Measurements from ENCODE around the gene AICDA. TPM values are rescaled to one million over a fixed set of nuclear protein-coding genes. Genes with fewer than 3 reads are reported as not detected.

AICDA gene
- total and polyA plus RNA-seq, 2 experiments from 2014 or later = 0.31 TPM; not detected in 1

DNA sequence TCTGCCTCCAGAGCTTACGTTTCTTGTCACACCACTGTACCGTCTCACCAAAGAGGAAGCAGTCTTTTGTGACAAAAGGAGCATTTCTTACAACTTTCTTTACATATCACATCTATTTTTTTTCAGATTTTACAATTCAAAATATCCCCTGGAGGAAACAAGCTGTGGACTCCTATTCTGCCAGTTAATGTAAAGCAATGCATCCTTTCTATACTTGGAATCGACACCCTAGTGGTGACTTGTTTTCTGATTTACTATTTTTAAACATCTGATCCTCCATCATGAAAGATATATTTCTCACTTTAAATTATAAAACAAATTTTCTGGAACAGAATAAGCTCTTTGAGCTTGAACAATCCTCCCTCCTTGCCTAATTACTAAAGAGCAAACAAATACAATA is 34.8 kb downstream of the AICDA start (continued):
- TF ChIP-seq, protein P1, sequence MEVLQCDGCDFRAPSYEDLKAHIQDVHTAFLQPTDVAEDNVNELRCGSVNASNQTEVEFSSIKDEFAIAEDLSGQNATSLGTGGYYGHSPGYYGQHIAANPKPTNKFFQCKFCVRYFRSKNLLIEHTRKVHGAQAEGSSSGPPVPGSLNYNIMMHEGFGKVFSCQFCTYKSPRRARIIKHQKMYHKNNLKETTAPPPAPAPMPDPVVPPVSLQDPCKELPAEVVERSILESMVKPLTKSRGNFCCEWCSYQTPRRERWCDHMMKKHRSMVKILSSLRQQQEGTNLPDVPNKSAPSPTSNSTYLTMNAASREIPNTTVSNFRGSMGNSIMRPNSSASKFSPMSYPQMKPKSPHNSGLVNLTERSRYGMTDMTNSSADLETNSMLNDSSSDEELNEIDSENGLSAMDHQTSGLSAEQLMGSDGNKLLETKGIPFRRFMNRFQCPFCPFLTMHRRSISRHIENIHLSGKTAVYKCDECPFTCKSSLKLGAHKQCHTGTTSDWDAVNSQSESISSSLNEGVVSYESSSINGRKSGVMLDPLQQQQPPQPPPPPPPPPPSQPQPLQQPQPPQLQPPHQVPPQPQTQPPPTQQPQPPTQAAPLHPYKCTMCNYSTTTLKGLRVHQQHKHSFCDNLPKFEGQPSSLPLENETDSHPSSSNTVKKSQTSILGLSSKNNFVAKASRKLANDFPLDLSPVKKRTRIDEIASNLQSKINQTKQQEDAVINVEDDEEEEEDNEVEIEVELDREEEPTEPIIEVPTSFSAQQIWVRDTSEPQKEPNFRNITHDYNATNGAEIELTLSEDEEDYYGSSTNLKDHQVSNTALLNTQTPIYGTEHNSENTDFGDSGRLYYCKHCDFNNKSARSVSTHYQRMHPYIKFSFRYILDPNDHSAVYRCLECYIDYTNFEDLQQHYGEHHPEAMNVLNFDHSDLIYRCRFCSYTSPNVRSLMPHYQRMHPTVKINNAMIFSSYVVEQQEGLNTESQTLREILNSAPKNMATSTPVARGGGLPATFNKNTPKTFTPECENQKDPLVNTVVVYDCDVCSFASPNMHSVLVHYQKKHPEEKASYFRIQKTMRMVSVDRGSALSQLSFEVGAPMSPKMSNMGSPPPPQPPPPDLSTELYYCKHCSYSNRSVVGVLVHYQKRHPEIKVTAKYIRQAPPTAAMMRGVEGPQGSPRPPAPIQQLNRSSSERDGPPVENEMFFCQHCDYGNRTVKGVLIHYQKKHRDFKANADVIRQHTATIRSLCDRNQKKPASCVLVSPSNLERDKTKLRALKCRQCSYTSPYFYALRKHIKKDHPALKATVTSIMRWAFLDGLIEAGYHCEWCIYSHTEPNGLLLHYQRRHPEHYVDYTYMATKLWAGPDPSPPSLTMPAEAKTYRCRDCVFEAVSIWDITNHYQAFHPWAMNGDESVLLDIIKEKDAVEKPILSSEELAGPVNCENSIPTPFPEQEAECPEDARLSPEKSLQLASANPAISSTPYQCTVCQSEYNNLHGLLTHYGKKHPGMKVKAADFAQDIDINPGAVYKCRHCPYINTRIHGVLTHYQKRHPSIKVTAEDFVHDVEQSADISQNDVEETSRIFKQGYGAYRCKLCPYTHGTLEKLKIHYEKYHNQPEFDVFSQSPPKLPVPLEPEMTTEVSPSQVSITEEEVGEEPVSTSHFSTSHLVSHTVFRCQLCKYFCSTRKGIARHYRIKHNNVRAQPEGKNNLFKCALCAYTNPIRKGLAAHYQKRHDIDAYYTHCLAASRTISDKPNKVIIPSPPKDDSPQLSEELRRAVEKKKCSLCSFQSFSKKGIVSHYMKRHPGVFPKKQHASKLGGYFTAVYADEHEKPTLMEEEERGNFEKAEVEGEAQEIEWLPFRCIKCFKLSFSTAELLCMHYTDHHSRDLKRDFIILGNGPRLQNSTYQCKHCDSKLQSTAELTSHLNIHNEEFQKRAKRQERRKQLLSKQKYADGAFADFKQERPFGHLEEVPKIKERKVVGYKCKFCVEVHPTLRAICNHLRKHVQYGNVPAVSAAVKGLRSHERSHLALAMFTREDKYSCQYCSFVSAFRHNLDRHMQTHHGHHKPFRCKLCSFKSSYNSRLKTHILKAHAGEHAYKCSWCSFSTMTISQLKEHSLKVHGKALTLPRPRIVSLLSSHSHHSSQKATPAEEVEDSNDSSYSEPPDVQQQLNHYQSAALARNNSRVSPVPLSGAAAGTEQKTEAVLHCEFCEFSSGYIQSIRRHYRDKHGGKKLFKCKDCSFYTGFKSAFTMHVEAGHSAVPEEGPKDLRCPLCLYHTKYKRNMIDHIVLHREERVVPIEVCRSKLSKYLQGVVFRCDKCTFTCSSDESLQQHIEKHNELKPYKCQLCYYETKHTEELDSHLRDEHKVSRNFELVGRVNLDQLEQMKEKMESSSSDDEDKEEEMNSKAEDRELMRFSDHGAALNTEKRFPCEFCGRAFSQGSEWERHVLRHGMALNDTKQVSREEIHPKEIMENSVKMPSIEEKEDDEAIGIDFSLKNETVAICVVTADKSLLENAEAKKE (CRISPR knock-in tag; IDR thresholded peaks at IDR 0.05) = no peak
- TF ChIP-seq NANOG (IDR thresholded peaks at IDR 0.05; ENCODE audit: borderline replicate concordance) = no peak

DNA sequence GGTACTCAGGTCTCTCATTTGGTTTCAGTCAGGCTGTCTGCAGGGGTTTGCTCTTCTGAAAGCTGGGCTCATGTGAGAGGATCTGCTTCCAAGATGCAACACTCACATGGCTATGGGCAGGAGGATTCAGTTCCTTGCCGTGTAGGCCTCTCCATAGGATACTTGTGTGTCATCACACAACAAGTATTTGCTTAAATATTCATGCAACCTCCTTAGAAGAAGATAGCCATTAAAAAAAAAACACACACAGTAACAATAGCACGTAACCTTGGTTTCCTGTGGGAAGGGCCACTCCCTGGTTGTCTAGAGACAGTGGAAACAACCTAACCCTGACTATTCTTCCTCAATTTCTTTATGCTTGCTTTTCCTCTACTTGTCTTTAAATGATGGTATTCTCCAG is 40.2 kb downstream of the AICDA start:
- Histone ChIP-seq H3K27ac (ENCODE audit: low read depth) (no peak overlapping the region), H3K4me1 (ENCODE audit: insufficient read depth) (no peaks in the 10 kb centered on the region), H3F3A (replicated peaks; ENCODE audit: low read depth) (no peaks in the 10 kb centered on the region), H3K4me2 (no peak overlapping the region), H3K79me2 (replicated peaks; ENCODE audit: insufficient read depth) (no peaks in the 10 kb centered on the region), H2AFZ (no peak overlapping the region), H3K27me3 (ENCODE audit: insufficient read depth) (no peaks in the 10 kb centered on the region), H3K9me2 (ENCODE audit: insufficient read depth) (no peaks in the 10 kb centered on the region), H3K4me3 (no peak overlapping the region), H4K20me1 (replicated peaks; ENCODE audit: insufficient read depth) (no peaks in the 10 kb centered on the region), H3K36me3 (ENCODE audit: insufficient read depth) (no peaks in the 10 kb centered on the region)
- Mint-ChIP-seq H3K4me3 (no peak overlapping the region), H3K4me1 (no peaks in the 10 kb centered on the region; the same call in 2 of the 3 replicates), H3K27ac (no peak overlapping the region), H3K27me3 (ENCODE audit: insufficient read depth, low read depth, poor library complexity) (peaks cover 3% of the 10 kb centered on the region), H3K36me3 (ENCODE audit: low read depth) (peaks cover 3% of the 10 kb centered on the region; the same call in 1 of the 3 replicates), H3K9me3 (peaks cover 6% of the 10 kb centered on the region)
- DNase-seq (ENCODE audit: low spot score) = no peak
- no peak for ATAC-seq
- TF ChIP-seq POLR2AphosphoS5 (IDR thresholded peaks at IDR 0.05; ENCODE audit: low read depth) = no peak
- TF ChIP-seq, protein P2, sequence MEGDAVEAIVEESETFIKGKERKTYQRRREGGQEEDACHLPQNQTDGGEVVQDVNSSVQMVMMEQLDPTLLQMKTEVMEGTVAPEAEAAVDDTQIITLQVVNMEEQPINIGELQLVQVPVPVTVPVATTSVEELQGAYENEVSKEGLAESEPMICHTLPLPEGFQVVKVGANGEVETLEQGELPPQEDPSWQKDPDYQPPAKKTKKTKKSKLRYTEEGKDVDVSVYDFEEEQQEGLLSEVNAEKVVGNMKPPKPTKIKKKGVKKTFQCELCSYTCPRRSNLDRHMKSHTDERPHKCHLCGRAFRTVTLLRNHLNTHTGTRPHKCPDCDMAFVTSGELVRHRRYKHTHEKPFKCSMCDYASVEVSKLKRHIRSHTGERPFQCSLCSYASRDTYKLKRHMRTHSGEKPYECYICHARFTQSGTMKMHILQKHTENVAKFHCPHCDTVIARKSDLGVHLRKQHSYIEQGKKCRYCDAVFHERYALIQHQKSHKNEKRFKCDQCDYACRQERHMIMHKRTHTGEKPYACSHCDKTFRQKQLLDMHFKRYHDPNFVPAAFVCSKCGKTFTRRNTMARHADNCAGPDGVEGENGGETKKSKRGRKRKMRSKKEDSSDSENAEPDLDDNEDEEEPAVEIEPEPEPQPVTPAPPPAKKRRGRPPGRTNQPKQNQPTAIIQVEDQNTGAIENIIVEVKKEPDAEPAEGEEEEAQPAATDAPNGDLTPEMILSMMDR (conservative IDR thresholded peaks at IDR 0.05; ENCODE audit: low read depth in 2 of 2) = no peak
- TF ChIP-seq, protein P3, sequence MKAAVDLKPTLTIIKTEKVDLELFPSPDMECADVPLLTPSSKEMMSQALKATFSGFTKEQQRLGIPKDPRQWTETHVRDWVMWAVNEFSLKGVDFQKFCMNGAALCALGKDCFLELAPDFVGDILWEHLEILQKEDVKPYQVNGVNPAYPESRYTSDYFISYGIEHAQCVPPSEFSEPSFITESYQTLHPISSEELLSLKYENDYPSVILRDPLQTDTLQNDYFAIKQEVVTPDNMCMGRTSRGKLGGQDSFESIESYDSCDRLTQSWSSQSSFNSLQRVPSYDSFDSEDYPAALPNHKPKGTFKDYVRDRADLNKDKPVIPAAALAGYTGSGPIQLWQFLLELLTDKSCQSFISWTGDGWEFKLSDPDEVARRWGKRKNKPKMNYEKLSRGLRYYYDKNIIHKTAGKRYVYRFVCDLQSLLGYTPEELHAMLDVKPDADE (IDR thresholded peaks at IDR 0.05) = no peak
- no peak for TF ChIP-seq EZH2 (IDR thresholded peaks at IDR 0.05; ENCODE audit: low read depth, unreplicated experiment)
- no peak for TF ChIP-seq STAT1 (IDR thresholded peaks at IDR 0.05; ENCODE audit: unreplicated experiment)
- TF ChIP-seq ZNF114 (CRISPR knock-in tag; IDR thresholded peaks at IDR 0.05) = no peak
- no peak for TF ChIP-seq EZH2phosphoT487 (IDR thresholded peaks at IDR 0.05; ENCODE audit: unreplicated experiment)

Measured in GM23338 (cell line).